Measurements from ENCODE around the gene VPS13C. TPM values are rescaled to one million over a fixed set of nuclear protein-coding genes. Genes with fewer than 3 reads are reported as not detected.

The VPS13C gene
- total RNA-seq, 3 donors from 2014 or later (not counting 1 experiment from before 2014, with no cell fraction given): 155 to 204 (median 164) TPM

DNA sequence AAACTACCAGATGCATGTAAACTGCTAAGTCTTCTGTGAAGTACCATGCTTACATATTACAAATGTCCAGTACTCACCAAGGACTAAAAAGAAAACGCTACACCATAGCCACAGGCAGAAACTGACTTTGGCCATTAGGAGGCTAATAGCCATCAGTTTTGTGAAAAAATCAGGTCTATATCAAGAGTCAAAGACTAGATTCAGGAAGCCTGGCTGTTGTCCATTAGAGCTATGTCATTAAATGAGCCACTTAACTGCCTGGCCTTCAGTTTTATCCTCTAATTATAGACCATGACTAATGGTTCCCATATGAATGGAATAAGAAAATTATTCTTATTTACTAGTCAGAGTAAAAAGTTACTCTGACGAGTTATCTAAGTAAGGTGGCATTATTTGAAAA is 144.1 kb downstream of the VPS13C start:
- Mint-ChIP-seq H3K4me1 (peaks cover 3 to 7% of the 10 kb centered on the region in 2 donors), H3K9me3 (no peaks in the 10 kb centered on the region), H3K27me3 (ENCODE audit: low read depth in 2 of 2) (no peaks in the 10 kb centered on the region), H3K27ac (no peak overlapping the region), H3K4me3 (no peak overlapping the region), H3K36me3 (peaks cover 18% of the 10 kb centered on the region)
- no peaks in the 10 kb centered on the region for H3K9me3 ChIP-seq (ENCODE audit: control insufficient read depth, insufficient read depth, low read length)
- H3K4me1 ChIP-seq (ENCODE audit: control insufficient read depth, insufficient read depth, low read length): no peaks in the 10 kb centered on the region
- H3K27me3 ChIP-seq (ENCODE audit: control insufficient read depth, insufficient read depth, low read length): no peaks in the 10 kb centered on the region
- ATAC-seq (no peak), DNase-seq (no peak)
- 100% methylated on average over 1 of the region's 2 CpGs for WGBS (ENCODE audit: insufficient coverage)
- intact Hi-C loops (cut with micrococcal nuclease): no loop called here
- H3K36me3 ChIP-seq (ENCODE audit: control insufficient read depth, insufficient read depth, low read length): peaks cover 77% of the 10 kb centered on the region
- TF ChIP-seq, protein P1, sequence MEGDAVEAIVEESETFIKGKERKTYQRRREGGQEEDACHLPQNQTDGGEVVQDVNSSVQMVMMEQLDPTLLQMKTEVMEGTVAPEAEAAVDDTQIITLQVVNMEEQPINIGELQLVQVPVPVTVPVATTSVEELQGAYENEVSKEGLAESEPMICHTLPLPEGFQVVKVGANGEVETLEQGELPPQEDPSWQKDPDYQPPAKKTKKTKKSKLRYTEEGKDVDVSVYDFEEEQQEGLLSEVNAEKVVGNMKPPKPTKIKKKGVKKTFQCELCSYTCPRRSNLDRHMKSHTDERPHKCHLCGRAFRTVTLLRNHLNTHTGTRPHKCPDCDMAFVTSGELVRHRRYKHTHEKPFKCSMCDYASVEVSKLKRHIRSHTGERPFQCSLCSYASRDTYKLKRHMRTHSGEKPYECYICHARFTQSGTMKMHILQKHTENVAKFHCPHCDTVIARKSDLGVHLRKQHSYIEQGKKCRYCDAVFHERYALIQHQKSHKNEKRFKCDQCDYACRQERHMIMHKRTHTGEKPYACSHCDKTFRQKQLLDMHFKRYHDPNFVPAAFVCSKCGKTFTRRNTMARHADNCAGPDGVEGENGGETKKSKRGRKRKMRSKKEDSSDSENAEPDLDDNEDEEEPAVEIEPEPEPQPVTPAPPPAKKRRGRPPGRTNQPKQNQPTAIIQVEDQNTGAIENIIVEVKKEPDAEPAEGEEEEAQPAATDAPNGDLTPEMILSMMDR (IDR thresholded peaks at IDR 0.05): no peak
- no peak overlapping the region for H3K27ac ChIP-seq (ENCODE audit: low read length)
- no peak overlapping the region for H3K4me3 ChIP-seq (ENCODE audit: low read length)

DNA sequence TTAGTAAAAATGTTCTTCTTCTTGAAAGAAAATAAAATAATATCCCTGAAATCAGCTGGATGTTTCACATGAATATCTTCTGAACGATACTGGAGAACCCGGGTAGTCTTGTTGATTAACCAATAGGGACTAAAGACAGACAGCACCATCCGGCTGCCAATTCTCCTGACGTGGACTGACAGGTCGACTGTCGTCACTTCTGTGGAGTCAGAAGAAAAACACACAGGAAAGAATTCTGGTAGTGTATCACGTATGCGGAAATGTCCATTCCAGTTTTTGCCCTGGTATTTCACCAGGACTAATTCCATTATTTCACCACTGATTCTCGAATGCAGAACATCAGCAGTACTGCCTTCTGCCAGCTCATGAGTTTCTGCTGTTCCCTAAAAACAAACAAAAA is 144.6 kb downstream of the VPS13C start:
- TF ChIP-seq, protein P1 (IDR thresholded peaks at IDR 0.05): no peak
- no peaks in the 10 kb centered on the region for H3K9me3 Mint-ChIP-seq
- Histone ChIP-seq H3K36me3 (ENCODE audit: control insufficient read depth, insufficient read depth, low read length) (peaks cover 77% of the 10 kb centered on the region), H3K27ac (ENCODE audit: low read length) (no peak overlapping the region), H3K27me3 (ENCODE audit: control insufficient read depth, insufficient read depth, low read length) (no peaks in the 10 kb centered on the region), H3K9me3 (ENCODE audit: control insufficient read depth, insufficient read depth, low read length) (no peaks in the 10 kb centered on the region), H3K4me3 (ENCODE audit: low read length) (no peak overlapping the region), H3K4me1 (ENCODE audit: control insufficient read depth, insufficient read depth, low read length) (no peaks in the 10 kb centered on the region)
- intact Hi-C loops (cut with micrococcal nuclease): no loop called here
- H3K4me1 Mint-ChIP-seq: peaks cover 6 to 9% of the 10 kb centered on the region in 2 donors
- H3K36me3 Mint-ChIP-seq: peaks cover 18% of the 10 kb centered on the region
- no peaks in the 10 kb centered on the region for H3K27me3 Mint-ChIP-seq (ENCODE audit: low read depth in 2 of 2)
- DNase-seq: no peak
- H3K27ac Mint-ChIP-seq: no peak overlapping the region
- no peak for ATAC-seq
- 98% methylated on average over 9 of the region's 9 CpGs for WGBS (ENCODE audit: insufficient coverage)
- H3K4me3 Mint-ChIP-seq: no peak overlapping the region

DNA sequence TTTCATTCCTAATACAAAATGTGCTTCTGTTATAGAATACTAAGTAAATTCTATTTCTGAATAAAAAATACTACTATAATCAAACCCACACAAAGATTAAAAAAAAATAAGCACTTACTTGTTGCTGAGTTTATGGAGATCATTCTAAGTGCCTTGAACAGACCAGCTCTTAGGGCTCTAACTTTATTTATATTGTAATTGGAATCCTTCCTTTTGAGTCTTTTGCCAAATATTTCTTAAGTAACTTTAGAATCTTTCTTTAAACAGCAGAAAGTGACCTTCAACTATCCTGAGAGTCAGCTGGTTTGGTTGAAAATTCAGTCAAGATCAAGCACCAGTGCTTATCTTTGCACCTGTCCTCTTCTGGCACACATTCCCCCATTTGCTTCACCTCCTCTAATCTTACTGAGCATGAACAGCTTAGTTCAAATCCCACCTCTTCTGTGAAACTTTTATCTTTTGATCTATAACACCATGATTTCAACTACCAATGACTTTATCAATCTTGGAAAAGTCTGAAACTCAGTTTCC is 149.3 kb downstream of the VPS13C start:
- Mint-ChIP-seq H3K27me3 (ENCODE audit: low read depth in 2 of 2) (no peaks in the 10 kb centered on the region), H3K36me3 (peaks cover 21% of the 10 kb centered on the region), H3K9me3 (no peaks in the 10 kb centered on the region), H3K4me1 (peaks cover 6 to 9% of the 10 kb centered on the region in 2 donors), H3K4me3 (no peak overlapping the region), H3K27ac (peak overlapping the region; percentile 29 to 64)
- ATAC-seq (no peak), DNase-seq (no peak)
- Histone ChIP-seq H3K9me3 (ENCODE audit: control insufficient read depth, insufficient read depth, low read length) (no peaks in the 10 kb centered on the region), H3K27ac (ENCODE audit: low read length) (no peak overlapping the region), H3K4me1 (ENCODE audit: control insufficient read depth, insufficient read depth, low read length) (no peaks in the 10 kb centered on the region), H3K36me3 (ENCODE audit: control insufficient read depth, insufficient read depth, low read length) (peaks cover 72% of the 10 kb centered on the region), H3K4me3 (ENCODE audit: low read length) (no peak overlapping the region), H3K27me3 (ENCODE audit: control insufficient read depth, insufficient read depth, low read length) (no peaks in the 10 kb centered on the region)
- TF ChIP-seq, protein P1 (IDR thresholded peaks at IDR 0.05): no peak
- intact Hi-C loops (cut with micrococcal nuclease): no loop called here

DNA sequence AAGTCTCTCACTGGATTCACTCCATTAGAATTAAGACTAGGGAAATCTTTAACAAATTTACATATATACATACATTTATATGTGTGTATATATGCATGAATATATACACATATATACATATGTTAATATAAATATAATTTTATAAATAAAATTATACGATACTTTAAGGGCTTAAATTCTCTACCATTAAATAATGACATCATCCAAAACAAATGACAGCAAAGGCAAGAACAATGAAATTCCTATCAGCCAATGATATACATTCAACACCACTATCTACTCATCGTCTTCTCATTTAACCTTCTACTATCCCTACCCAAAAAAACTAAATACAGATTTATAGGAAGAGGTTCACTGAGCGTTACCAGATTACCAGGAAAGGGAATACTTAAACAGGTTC is 152.0 kb downstream of the VPS13C start:
- Mint-ChIP-seq H3K4me3 (no peak overlapping the region), H3K27me3 (ENCODE audit: low read depth in 2 of 2) (no peaks in the 10 kb centered on the region), H3K27ac (no peak overlapping the region), H3K9me3 (no peaks in the 10 kb centered on the region), H3K36me3 (peaks cover 18% of the 10 kb centered on the region), H3K4me1 (peaks cover 4 to 6% of the 10 kb centered on the region in 2 donors)
- intact Hi-C loops (cut with micrococcal nuclease): no loop called here
- H3K4me1 ChIP-seq (ENCODE audit: control insufficient read depth, insufficient read depth, low read length): no peaks in the 10 kb centered on the region
- H3K4me3 ChIP-seq (ENCODE audit: low read length): no peak overlapping the region
- 100% methylated on average over 2 of the region's 3 CpGs for WGBS (ENCODE audit: insufficient coverage)
- H3K36me3 ChIP-seq (ENCODE audit: control insufficient read depth, insufficient read depth, low read length): peaks cover 68% of the 10 kb centered on the region
- TF ChIP-seq, protein P1 (IDR thresholded peaks at IDR 0.05): no peak
- H3K27ac ChIP-seq (ENCODE audit: low read length): no peak overlapping the region
- no peaks in the 10 kb centered on the region for H3K27me3 ChIP-seq (ENCODE audit: control insufficient read depth, insufficient read depth, low read length)
- DNase-seq (no peak), ATAC-seq (no peak)
- H3K9me3 ChIP-seq (ENCODE audit: control insufficient read depth, insufficient read depth, low read length): no peaks in the 10 kb centered on the region
